Kidney (tissue), 14 donors: ENCODE data around the gene GADD45G. TPM values are rescaled to one million over a fixed set of nuclear protein-coding genes. Genes with fewer than 3 reads are reported as not detected.

Experiments used
- DNase-seq, 5 donors: peaks; one replicate each; pipeline ENCODE4 v3.0.0-alpha.2; 2013 to 2020
- FAIRE-seq: peaks from 2 replicates; lab custom pipeline; 2012; peaks lifted over from hg19 to GRCh38; lab: Jason Lieb, UNC
- H3K27ac ChIP-seq, 2 donors: one replicate each; pipeline ENCODE4 v1.7.0; 2013; ENCODE audit warnings: low read depth in 2 of 2, low read length in 2 of 2, inconsistent platforms in 1 of 2
- H3K27me3 ChIP-seq: one replicate; pipeline ENCODE4 v1.7.1; 2013; ENCODE audit warnings: low read length, inconsistent platforms; ENCODE audit not compliant: control insufficient read depth, insufficient read depth
- H3K36me3 ChIP-seq, 3 donors: one replicate each; pipeline versions ENCODE4 v1.7.0 to v1.7.1; 2013; ENCODE audit warnings: low read length in 3 of 3, control low read depth in 1 of 3, inconsistent platforms in 1 of 3; ENCODE audit not compliant: insufficient read depth in 3 of 3, control insufficient read depth in 2 of 3
- H3K4me1 ChIP-seq, 3 donors: one replicate each; pipeline versions ENCODE4 v1.7.0 to v1.7.1; 2013; ENCODE audit warnings: low read length in 3 of 3, inconsistent platforms in 1 of 3, low read depth in 1 of 3; ENCODE audit not compliant: control insufficient read depth in 2 of 3, insufficient read depth in 2 of 3
- H3K4me3 ChIP-seq, 3 donors: one replicate each; pipeline versions ENCODE4 v1.7.0 to v1.8.1; 2013; ENCODE audit warnings: low read length in 3 of 3, control low read depth in 1 of 3, inconsistent platforms in 1 of 3
- H3K9ac ChIP-seq, 3 donors: one replicate each; pipeline versions ENCODE4 v1.7.0 to v1.7.1; 2013; ENCODE audit warnings: low read length in 3 of 3, control low read depth in 1 of 3, inconsistent platforms in 1 of 3
- H3K9me3 ChIP-seq, 3 donors: one replicate each; pipeline versions ENCODE4 v1.7.0 to v1.7.1; 2013; ENCODE audit warnings: low read length in 3 of 3, control low read depth in 1 of 3, inconsistent platforms in 1 of 3; ENCODE audit not compliant: control insufficient read depth in 2 of 3, insufficient read depth in 1 of 3
- CTCF ChIP-seq: IDR thresholded peaks from 3 replicates; pipeline ENCODE4 v1.5.1; 2012; ENCODE audit warnings: mild to moderate bottlenecking, moderate library complexity, borderline replicate concordance; ENCODE audit not compliant: insufficient read depth; ENCODE audit errors: extremely low read depth
- intact Hi-C: fragments of 100-400 bp; cut with DNase I; formaldehyde crosslinking; loops from one replicate; pipeline ENCODE4 v1.11.1; 2022
- polyA plus RNA-seq: library from polyadenylated mRNA; stranded (reverse); fragments of 350-450 nt; fragmentation: Illumina TruSeq; extraction: RNeasy Lipid Tissue Mini Kit (QIAGEN cat#74804); gene quantifications from one replicate; pipeline ENCODE4 v1.2.3, GENCODE V29; 2014; ENCODE audit warnings: low read depth, low replicate concordance; ENCODE audit not compliant: insufficient read depth
- total RNA-seq: library from RNA; stranded (reverse); fragmentation: NEBNext Ultra II Directional; extraction: Animal tissue kit (Norgen Biotek cat#: 25700); gene quantifications from one replicate; pipeline ENCODE4 v1.2.1, GENCODE V29; 2021
- donor health status: control.
- donor health status: control.
- donor health status: control.
- donor health status: control.
- donor health status: control.
- donor health status: DM: yes; HTN: yes; CAD: no.
- donor health status: Normal renal cell carcinoma (clear cell type).

GADD45G gene
- total and polyA plus RNA-seq, 2 donors from 2014 or later = 7.3 to 48.4 TPM

DNA sequence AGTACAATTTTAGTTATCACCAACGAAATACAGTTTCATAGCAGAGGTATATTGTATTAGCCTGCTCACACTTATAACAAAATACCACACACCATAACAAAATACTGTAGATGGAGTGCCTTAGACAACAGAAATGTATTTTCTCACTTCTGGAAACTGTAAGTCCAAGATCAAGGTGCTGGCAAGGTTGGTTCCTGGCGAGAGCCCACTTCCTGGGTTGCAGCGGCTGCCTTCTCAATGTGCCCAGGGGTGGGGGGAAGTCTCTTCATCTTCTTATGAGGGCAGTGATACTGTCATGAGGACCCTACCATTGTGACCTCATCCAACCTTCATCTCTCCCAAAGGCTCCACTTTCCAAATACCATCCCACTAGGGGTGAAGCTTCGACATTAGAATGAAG is 30.5 kb upstream of the GADD45G start:
- Histone ChIP-seq H3K4me3 (no peak overlapping the region), H3K9ac (no peak overlapping the region), H3K9me3 (no peaks in the 10 kb centered on the region), H3K27me3 (no peaks in the 10 kb centered on the region), H3K36me3 (no peaks in the 10 kb centered on the region), H3K4me1 (peaks cover 0 to 13% (median under 1%) of the 10 kb centered on the region in 3 donors), H3K27ac (no peak overlapping the region)
- intact Hi-C loops = no loop called here
- TF ChIP-seq CTCF = no peak
- DNase-seq (no peak), FAIRE-seq (no peak)

DNA sequence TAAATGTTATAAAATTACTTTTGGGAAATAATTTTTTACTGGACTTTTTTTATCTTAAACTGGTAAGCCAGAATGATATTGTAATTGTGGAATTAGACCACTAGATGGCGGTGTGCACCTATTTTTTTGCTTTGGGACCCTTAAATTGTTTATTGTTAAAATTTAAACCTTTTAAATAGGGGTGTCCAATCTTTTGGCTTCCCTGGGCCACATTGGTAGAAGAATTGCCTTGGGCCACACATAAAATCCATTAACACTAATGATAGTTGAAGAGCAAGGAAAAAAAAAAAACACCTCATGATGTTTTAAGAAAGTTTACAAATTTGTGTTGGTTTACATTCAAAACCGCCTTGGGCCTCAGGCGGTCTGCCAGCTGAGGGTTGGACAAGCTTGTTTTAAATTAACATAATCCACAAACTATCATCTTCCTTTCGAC is 28.4 kb upstream of the GADD45G start:
- Histone ChIP-seq H3K4me1 (peaks cover 0 to 5% (median 0%) of the 10 kb centered on the region in 3 donors), H3K27ac (no peak overlapping the region), H3K9me3 (no peaks in the 10 kb centered on the region), H3K4me3 (no peak overlapping the region), H3K27me3 (no peaks in the 10 kb centered on the region), H3K9ac (no peak overlapping the region), H3K36me3 (no peaks in the 10 kb centered on the region)
- TF ChIP-seq CTCF = peak; percentile 65
- intact Hi-C loops = no loop called here
- DNase-seq (peak in 1 of 5 donors; percentile 64), FAIRE-seq (peak; percentile 92)

- Histone ChIP-seq H3K27ac (no peak overlapping the region), H3K36me3 (no peaks in the 10 kb centered on the region), H3K4me1 (peaks cover 0 to 5% (median 0%) of the 10 kb centered on the region in 3 donors), H3K9me3 (no peaks in the 10 kb centered on the region), H3K4me3 (no peak overlapping the region), H3K27me3 (no peaks in the 10 kb centered on the region), H3K9ac (no peak overlapping the region)
- no peak for TF ChIP-seq CTCF
- FAIRE-seq = no peak
- no peak for DNase-seq
- intact Hi-C loops = no loop called here
These were observed 27.4 kb upstream of the GADD45G start for GRCh38 chr9:89577363-89577762.
